Neural crest cell (in vitro differentiated cells): Measurements from ENCODE around the gene EGF. TPM values are rescaled to one million over a fixed set of nuclear protein-coding genes. Genes with fewer than 3 reads are reported as not detected.
A peak's percentile ranks its signal among the peaks of the same experiment; 100 is the strongest.

Experiments used
- DNase-seq: peaks from one replicate; pipeline ENCODE4 v3.0.0; 2021; ENCODE audit warnings: low read depth, mixed read lengths, low spot score
- H3K27ac Mint-ChIP-seq: one replicate; pipeline ENCODE4 v1.8.0; 2021; ENCODE audit warnings: mild to moderate bottlenecking, mixed read lengths; ENCODE audit not compliant: unreplicated experiment
- H3K27me3 Mint-ChIP-seq: 2 replicates; pipeline ENCODE4 v1.8.0; 2021; ENCODE audit warnings: low read depth, mild to moderate bottlenecking, mixed read lengths
- H3K36me3 Mint-ChIP-seq: 2 replicates; pipeline ENCODE4 v1.8.0; 2021; ENCODE audit warnings: low read depth, mild to moderate bottlenecking, mixed read lengths
- H3K4me1 Mint-ChIP-seq: 2 replicates; pipeline ENCODE4 v1.8.0; 2021; ENCODE audit warnings: mixed read lengths
- H3K4me3 Mint-ChIP-seq: one replicate; pipeline ENCODE4 v1.8.0; 2021; ENCODE audit warnings: mild to moderate bottlenecking, mixed read lengths
- H3K9me3 Mint-ChIP-seq: 2 replicates; pipeline ENCODE4 v1.8.0; 2021; ENCODE audit warnings: mixed read lengths
- total RNA-seq: library from RNA; stranded (reverse); gene quantifications from 2 replicates; pipeline ENCODE4 v1.2.1, GENCODE V29; 2021
- TF ChIP-seq, protein P1 (sequence below): fragments of 200-600 bp; sonication (generic); conservative IDR thresholded peaks from 2 replicates; pipeline ENCODE4 v1.5.0; 2021; ENCODE audit warnings: antibody characterized with exemption, mild to moderate bottlenecking

Gene EGF
- total RNA-seq, 1 donor from 2014 or later = 0.84 TPM

GRCh38 chr4:109999585-109999912 is 86.9 kb downstream of the EGF start:
- Mint-ChIP-seq H3K4me1 (no peaks in the 10 kb centered on the region), H3K27ac (no peak overlapping the region), H3K9me3 (no peaks in the 10 kb centered on the region), H3K36me3 (no peaks in the 10 kb centered on the region), H3K27me3 (peaks cover 12% of the 10 kb centered on the region), H3K4me3 (no peak overlapping the region)
- TF ChIP-seq, protein P1, sequence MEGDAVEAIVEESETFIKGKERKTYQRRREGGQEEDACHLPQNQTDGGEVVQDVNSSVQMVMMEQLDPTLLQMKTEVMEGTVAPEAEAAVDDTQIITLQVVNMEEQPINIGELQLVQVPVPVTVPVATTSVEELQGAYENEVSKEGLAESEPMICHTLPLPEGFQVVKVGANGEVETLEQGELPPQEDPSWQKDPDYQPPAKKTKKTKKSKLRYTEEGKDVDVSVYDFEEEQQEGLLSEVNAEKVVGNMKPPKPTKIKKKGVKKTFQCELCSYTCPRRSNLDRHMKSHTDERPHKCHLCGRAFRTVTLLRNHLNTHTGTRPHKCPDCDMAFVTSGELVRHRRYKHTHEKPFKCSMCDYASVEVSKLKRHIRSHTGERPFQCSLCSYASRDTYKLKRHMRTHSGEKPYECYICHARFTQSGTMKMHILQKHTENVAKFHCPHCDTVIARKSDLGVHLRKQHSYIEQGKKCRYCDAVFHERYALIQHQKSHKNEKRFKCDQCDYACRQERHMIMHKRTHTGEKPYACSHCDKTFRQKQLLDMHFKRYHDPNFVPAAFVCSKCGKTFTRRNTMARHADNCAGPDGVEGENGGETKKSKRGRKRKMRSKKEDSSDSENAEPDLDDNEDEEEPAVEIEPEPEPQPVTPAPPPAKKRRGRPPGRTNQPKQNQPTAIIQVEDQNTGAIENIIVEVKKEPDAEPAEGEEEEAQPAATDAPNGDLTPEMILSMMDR = no peak
- no peak for DNase-seq

- TF ChIP-seq, protein P1 = no peak
- H3K4me1 Mint-ChIP-seq = peaks cover 8% of the 10 kb centered on the region
- peaks cover 4% of the 10 kb centered on the region for H3K27me3 Mint-ChIP-seq
- no peak for DNase-seq
- no peaks in the 10 kb centered on the region for H3K36me3 Mint-ChIP-seq
- no peak overlapping the region for H3K4me3 Mint-ChIP-seq
- H3K27ac Mint-ChIP-seq = no peak overlapping the region
- no peaks in the 10 kb centered on the region for H3K9me3 Mint-ChIP-seq
Observed at GRCh38 chr4:110002326-110002725, 89.6 kb downstream of the EGF start.

GRCh38 chr4:110003401-110004187 is 90.9 kb downstream of the EGF start:
- TF ChIP-seq, protein P1 = no peak
- no peak overlapping the region for H3K4me3 Mint-ChIP-seq
- H3K4me1 Mint-ChIP-seq = peaks cover 13% of the 10 kb centered on the region
- no peaks in the 10 kb centered on the region for H3K36me3 Mint-ChIP-seq
- no peaks in the 10 kb centered on the region for H3K9me3 Mint-ChIP-seq
- no peak for DNase-seq
- H3K27me3 Mint-ChIP-seq = peaks cover 2% of the 10 kb centered on the region
- no peak overlapping the region for H3K27ac Mint-ChIP-seq

GRCh38 chr4:110004556-110004955 is 91.9 kb downstream of the EGF start:
- H3K27me3 Mint-ChIP-seq = no peaks in the 10 kb centered on the region
- H3K4me3 Mint-ChIP-seq = no peak overlapping the region
- H3K27ac Mint-ChIP-seq = no peak overlapping the region
- TF ChIP-seq, protein P1 = no peak
- peaks cover 18% of the 10 kb centered on the region for H3K4me1 Mint-ChIP-seq
- H3K36me3 Mint-ChIP-seq = no peaks in the 10 kb centered on the region
- DNase-seq = no peak
- no peaks in the 10 kb centered on the region for H3K9me3 Mint-ChIP-seq

GRCh38 chr4:110005461-110006056 is 92.9 kb downstream of the EGF start:
- peaks cover 20% of the 10 kb centered on the region for H3K4me1 Mint-ChIP-seq
- no peaks in the 10 kb centered on the region for H3K36me3 Mint-ChIP-seq
- H3K27ac Mint-ChIP-seq = no peak overlapping the region
- no peak for DNase-seq
- H3K27me3 Mint-ChIP-seq = no peaks in the 10 kb centered on the region
- no peak overlapping the region for H3K4me3 Mint-ChIP-seq
- TF ChIP-seq, protein P1 = peak; percentile 85
- no peaks in the 10 kb centered on the region for H3K9me3 Mint-ChIP-seq
